ENCODE data around the gene MPRIP.

The MPRIP gene

DNA sequence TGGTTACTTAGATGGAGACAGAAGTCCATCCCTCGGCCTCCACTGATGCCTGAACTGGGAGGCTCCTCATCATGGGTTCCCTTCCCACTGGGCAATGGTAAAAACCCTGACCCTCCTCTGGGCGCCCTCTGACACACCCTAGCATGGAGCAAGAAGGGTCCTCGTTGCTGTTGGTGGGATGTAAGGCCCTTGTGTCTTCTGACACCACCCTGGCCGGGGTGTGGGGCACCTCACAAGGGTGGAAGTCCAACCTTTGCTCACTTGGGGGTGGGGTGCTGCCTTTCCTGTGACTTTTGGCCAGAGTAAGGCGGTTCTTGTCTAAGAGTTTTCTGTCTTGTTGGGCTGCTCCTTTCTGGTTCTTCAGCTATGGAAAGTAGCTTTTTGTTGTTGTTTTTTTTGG lies 28.7 kb downstream of the MPRIP start:
- DNase-seq (ENCODE audit: low read depth in 2 of 2) = no peak

DNA sequence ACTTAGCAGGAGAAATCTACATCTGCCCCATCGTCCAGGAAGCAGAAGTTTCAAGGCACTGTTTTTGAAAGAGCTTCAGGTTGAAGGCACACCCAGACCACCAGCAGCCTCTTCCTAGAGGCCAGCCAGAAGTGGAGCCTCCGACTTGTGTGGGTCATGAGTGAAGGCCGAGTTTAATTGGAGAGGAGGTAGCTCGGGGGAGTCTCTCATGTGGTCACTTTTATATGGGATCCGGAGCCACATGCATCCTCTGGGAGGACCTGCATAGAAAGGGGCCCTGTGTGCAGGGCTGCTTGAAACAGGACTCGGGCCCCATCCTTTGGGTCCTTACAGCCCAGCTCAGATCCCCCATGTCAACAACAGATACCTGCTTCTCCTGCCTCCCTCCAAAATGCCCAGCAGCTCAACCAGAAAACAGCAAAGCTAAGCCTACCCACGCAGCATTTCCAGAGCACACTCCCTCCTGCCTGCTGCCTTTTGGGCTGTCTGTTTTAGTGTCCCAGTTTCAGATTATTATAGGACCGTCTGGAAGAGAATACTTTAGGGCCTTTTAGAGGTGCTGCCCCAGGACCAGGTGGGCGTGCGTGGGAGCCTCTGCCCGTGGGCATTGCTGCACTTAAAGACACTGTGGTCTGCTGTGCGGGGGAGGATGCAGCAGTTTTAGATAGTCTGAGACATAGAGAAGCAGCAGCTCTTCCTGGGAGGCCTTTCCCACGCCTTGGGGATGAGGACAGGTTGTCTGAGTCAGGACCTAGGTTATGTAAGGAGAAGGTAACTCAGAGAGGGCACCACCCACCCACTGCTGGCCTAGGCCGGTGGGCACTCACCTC lies 29.5 kb downstream of the MPRIP start:
- DNase-seq (ENCODE audit: low read depth in 2 of 2) = no peak

DNA sequence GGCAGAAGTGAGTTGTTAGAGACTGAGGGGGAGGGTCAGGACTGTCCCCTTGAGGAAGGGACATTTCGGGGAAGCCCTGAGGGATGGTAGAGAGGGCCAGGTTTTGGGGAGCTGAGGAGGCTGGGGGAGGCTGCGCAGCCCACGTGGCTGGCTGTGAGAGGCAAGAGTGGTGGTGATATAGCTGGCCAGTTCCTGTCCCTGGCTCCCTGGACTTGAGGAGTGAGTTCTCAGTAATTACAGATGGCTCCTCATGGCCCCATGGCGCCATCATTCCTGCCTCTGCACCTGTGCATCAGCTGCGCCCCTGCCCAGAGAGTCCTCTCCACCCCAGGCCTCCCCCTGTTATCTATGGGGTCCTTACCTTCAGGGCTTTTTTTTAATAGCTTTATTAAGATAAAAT lies 30.3 kb downstream of the MPRIP start:
- DNase-seq (ENCODE audit: low read depth in 2 of 2) = no peak

DNA sequence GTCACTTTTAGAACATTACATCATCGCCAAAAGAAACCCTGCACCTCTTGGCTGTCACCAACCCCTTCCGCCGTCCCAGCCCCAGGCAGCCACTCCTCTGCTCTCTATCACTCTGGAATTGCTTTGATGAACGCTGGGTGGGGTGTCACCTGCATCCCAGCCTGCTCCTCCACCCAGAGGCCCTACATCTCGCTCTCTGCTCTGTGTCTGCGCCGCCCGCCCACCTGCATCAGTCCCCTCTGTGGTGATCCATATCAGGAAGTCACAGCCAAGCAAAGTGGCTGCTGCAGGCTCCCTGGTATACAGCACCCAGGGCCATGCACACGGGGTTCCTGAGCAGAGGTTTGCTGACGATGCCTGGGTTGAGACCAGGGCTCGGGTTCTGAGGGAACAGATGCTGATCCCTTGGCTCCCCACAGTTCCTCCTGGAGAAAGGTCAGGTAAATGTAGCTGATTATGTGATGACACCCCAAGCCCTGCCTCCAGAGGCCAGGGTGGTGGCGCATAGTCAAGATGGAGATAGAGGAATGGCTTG lies 30.8 kb downstream of the MPRIP start:
- no peak for DNase-seq (ENCODE audit: low read depth in 2 of 2)

DNA sequence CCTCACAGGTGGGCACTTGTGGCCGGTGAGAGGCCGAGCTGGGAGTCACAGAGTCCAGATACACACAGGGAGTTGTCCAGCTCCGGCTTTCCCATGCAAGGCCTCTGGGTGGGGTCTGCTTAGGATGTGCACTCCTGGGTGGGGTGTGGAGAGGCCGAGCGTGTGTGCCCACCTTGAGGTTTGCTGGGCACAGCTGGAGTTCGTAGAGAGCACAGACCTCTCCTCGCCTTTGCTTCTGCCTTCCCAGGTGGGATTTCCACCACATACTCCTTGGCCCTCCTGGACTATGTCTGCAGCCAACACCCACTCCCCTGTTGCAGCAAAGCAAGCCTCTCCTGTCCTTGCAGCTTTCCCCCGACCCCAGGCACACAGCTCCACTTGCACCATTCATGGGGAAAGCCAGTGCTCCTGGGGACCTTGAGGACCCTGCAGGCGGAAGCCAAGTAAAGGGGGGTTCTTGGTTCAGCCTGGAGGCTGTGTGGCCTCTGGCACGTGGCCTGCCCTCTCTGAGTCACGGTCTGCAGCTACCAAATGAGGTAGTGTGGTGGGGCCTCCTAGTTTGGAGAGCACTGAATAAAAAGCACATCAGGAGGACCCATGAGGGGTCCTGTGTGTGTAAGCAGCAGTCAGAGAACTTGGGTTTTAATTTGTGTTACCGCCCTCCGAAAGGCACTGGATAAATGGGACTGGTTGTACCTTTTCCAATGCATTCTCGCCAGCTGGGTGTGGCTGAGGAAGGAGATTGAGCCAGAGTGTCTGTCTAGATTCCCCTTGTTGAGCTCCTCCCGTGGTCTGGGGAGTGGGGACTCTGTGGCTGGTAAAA lies 31.5 kb downstream of the MPRIP start:
- no peak for DNase-seq (ENCODE audit: low read depth in 2 of 2)

DNA sequence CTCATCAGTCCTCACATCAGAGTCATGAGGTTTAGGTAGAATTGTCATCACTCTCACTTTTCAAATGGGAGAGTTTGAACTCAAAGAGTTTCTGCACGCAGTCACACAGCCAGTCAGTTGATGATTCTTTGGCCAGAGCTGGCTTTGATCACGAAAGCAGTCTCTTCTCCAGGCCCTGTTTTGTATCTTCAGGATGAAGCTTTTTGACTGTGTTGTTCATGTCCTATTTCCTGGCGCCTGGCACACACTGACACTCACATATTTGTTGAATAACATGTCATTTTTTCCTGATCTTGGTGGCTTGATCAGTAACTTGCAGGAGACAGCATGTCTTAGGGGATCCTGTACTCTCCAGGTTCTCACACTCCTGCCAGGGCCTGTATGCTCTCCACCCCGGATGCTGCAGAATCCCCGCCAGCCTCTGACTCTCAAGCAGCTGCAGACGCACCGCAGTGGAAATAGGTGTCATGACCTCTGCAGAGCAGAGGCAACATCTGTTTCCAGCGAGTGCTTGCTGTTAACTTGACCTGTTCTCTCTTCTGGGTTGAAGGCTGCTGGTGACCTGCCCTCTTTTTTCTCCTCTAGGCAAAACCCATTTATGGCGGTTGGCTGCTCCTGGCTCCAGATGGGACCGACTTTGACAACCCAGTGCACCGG lies 33.0 kb downstream of the MPRIP start:
- DNase-seq (ENCODE audit: low read depth in 2 of 2) = no peak

DNA sequence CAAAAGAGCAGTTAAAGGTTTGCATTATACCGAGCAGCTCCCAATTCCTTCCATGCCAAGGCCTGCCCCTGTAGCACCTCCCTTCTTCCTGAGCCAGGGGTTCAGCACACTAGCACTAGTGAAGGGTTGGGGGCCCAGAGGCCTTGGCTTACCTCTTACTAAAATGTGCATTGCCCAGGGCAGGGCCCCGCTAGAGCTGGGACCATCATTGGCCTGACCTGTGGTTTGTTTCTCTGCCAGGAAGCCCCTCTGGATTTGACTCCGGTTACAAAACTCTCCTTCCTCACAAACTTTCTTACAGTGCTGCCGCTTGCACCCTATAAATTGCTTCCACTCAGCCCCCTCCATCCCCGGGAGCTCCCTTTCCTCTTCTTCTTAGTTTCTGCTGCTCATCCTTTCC lies 33.8 kb downstream of the MPRIP start:
- DNase-seq (ENCODE audit: low read depth in 2 of 2) = no peak

DNA sequence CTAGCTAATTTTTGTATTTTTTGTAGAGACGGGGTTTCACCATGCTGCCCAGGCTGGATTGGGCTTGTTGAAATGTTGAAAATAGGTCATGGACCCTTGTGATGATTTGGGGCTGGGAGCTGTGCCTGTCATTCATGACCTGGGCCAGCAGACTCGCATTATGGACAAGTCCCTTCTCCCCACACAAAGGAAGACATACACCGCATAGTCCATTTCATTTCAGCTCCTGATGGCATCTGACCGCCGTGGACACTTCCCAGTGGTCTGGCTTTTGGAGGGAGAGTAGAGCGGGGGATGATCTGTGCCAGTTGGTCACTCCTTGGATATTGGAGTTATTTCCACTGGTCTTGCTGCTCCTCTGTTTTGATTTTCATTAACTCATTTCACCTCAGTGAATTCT lies 34.8 kb downstream of the MPRIP start:
- DNase-seq (ENCODE audit: low read depth in 2 of 2) = no peak

DNA sequence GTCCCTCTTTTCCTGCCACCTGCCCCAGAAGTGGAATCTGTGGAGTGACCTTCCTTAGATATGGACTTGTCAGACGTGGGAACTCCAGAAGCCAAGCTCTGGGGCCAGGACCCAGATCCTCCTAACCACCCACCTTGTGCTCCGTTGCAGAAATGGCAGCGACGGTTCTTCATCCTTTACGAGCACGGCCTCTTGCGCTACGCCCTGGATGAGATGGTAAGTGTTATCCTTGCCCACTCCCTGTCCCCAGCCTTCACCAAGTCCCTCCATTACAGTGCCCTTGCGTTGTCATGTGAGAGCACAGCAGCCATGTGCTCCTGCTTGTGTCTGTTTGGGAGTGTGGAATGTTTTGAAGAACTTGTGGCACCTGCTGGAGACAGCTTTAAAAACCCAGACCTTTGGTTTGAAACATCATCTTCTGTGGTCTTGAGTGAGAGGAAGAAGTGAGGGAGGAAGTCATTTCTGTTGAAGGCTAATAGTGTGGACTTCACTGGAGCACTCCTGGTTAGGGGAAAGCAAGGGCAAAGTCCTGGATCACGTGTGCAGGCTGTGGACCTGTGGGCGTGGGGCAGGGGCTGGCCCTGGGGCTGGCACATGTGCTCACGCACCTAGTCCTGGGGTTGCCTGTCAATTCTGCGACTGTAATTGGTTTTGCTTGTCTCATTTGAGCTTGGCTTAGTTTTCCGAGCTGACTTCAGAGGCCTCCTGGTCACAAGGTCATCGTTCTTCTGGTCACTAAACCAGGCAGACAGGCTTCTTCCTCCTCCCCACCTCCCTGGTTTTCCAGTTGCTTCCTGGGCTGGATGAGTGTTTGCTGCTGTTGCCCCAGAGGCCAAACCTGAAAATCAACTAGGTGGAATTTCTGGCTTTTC lies 35.8 kb downstream of the MPRIP start:
- no peak for DNase-seq (ENCODE audit: low read depth in 2 of 2)

DNA sequence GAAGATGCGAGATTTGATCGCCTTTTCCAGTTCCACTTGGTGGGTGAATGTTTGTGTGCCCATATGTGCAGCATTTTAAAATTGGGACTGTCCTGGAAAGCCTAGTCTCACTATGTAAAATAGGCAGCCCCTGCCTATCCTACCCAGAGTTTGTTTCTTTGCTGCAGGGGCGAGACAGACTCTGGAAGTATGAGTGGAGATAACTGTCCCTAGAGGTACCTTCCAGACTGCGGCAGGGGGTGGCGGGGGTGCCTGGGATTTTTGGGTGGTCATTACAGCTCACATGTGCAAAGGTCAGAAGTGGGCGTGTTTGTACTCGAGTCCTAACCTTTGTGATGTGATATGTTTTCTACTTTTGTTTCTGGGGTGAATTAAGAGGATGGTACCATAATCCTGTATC lies 36.6 kb downstream of the MPRIP start:
- DNase-seq (ENCODE audit: low read depth in 2 of 2) = no peak

DNA sequence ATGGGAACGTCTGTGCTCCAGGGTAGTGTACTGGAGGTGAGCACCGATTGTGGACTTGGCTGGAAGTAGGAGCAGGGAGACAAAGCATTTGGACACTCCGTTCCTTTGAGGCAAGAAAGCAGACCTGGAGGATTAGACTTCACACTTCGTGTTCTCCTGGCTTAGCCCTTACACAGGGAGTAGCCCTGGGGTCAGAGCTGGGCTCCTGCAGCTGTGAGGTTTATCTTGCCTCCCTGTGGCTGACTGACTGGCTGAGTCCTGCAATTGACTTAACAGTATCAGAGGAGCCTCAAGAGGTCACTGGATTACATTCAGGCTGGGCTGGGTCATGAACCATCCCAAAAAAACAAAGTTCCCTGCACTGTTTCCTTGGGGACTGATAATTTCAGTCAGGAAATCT lies 37.1 kb downstream of the MPRIP start:
- no peak for DNase-seq (ENCODE audit: low read depth in 2 of 2)

DNA sequence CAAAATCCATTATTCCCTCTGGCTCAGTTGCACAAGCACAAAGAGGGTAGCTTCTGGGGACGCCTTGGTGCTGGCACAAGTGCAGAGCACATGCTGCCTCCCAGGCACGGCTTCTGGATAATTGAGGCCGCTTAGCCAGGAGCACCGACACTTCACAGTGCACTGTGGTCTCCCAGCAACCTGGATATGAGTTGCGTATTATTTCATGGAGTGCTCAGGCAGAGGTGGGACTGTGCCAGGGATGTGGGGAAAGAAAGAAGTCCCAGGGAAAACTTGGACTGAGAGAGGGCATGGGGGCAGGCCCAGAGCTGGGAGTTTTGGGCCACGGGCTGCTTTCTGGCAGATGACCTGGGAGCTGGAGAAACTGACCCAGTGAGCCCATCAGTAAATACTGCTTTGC lies 37.5 kb downstream of the MPRIP start:
- no peak for DNase-seq (ENCODE audit: low read depth in 2 of 2)

DNA sequence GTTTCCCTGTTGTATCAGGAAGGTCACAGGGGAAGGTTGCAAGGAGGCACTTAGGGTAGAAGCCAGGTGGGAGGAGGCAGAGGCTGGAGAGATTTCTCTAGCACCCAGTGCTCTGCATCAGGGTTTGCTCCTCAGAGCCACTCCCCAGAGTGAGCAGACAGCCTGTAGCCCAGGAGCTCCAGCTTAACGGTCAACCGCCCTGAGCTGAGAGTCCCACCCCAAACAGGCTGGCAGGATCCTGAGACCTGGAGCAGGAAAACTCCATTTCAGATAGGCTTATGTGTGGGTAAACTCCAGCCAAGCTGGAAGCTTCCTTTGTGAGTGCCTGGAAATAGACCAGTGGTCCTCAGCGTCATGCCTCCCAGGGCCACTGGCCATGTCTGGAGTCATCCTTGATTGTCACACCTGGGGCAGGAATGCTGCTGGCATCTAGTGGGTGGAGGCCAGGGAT lies 37.9 kb downstream of the MPRIP start:
- no peak for DNase-seq (ENCODE audit: low read depth in 2 of 2)

DNA sequence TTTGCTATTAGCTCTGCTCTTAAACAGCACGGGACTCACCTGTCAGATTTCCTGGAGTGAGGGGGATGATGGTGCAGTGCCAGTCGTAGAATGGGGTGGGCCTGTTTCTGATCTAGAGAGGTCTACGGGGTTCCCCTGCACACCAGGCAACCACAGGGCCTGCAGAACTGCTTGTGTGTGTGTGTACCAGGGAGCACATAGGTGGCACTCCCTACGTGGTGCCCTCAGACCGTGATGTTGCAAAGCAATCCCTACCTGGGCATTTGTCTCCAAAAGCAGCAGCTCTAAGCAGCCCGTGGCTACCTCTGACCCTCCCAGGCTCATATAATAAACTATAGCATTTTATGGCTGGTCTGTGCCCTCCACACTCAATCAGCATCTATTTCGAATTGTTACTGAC lies 38.5 kb downstream of the MPRIP start:
- no peak for DNase-seq (ENCODE audit: low read depth in 2 of 2)

DNA sequence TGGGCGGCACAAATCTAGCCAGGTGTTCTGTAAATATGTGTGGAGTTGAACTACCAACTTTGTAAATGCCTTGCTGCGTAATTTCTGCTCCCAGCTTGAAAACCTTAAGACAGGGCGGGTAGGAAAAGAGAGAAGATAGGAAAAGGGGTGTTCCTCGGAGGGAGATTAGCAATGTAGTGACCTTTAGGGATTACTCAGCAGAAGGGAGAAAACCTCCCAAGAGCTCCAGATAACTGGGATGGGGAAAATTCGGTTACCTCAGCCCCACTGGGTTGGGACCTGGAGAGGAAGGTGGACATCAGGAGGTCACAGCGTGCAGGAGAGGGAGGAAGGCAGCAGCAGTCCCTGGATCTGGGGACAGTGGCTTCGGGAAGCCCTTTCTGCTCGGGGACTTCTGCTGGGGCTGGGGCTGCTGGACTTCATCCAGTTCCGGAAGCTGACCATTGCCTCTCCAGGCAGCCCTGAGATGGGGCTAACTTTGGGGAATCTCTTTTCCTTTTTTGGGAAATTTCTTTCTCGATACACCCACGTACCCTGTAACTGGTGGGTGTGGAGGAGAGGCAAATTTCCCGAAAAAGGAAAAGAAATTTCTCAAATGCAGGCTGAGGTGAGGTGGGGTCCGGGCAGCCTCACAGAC lies 39.2 kb downstream of the MPRIP start:
- DNase-seq (ENCODE audit: low read depth in 2 of 2) = no peak

DNA sequence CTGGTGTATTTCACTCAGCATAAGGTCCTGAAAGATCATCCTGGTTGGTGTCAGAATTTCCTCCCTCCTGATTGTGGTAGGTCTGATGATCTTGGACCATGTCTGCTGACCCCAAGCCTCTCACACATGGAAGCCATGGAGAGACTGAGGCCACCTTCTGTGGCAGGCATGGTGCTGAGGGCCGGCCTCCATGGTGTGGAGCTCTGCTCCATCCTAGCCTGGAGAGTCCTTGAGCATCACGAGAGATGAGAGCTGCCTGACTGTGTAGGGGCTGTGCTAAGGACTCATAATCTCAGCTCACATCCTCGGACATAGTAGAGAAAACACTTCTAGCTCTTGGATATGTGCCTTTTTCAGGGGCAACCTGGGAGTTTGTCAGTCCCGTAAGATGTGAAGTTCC lies 40.6 kb downstream of the MPRIP start:
- DNase-seq (ENCODE audit: low read depth in 2 of 2) = no peak

DNA sequence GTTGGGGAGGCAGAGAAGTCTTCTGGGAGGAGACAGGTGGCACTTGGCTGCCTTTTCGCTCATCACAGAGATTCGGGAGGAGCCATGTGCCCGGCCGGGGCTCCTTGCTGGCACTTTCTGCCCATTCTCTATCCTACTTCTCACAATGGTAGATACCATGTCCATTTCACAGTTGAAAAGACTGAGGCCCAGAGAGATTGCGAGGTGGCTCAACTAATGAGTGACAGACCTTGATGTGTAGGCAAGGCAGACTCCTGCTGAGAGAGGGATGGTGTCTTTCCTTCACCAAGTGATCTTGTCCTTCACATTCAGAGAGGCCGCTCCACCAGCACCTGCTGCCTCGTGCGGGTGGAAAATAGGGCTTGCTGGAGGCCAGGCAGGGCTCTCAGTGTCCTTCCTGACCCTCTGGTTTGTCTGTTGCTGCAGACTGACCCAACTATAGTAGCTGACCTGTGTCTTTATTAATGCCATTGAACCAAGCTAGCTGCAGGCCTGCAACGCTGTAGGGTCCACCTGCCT lies 42.1 kb downstream of the MPRIP start:
- DNase-seq (ENCODE audit: low read depth in 2 of 2) = no peak

DNA sequence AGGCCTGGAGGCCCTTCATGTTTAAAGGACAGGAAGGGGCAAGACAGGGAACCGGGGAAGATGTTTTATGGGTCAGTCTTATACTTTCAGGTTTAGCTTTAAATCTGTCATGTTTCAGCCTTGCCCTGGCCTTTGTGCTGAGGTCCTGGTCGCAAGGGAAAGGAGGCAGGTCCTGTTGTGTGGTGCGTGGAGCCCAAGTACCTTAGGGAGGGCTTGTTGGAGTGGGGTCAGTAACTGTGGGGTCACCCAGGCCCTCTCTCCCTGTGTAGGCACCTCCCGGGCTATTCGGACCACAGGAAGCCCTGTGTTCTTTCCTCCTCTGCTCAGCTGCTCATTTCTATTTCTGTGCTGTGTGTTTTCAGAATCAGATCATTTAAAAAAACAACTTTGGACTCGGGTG lies 42.7 kb downstream of the MPRIP start:
- DNase-seq (ENCODE audit: low read depth in 2 of 2) = no peak

DNA sequence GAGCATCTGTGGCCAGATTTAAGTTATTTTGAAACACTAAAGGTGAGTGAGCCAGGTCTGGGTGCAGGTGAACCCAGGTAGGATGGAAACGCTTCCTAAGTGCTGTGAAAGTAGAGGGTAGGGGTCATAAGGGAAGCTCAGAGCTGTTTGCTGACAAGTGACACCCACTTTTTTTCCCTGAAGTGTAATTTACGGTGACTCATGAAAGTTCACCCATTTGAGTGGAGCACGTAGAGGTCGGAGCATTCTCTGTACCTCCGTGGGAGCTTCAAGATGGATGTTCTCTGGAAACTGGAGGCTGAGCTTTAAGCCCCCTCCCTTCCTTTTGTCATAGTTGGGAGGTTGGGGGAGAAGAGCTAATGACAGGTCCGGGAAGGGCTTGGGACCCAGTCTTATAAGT lies 44.3 kb downstream of the MPRIP start:
- no peak for DNase-seq (ENCODE audit: low read depth in 2 of 2)

DNA sequence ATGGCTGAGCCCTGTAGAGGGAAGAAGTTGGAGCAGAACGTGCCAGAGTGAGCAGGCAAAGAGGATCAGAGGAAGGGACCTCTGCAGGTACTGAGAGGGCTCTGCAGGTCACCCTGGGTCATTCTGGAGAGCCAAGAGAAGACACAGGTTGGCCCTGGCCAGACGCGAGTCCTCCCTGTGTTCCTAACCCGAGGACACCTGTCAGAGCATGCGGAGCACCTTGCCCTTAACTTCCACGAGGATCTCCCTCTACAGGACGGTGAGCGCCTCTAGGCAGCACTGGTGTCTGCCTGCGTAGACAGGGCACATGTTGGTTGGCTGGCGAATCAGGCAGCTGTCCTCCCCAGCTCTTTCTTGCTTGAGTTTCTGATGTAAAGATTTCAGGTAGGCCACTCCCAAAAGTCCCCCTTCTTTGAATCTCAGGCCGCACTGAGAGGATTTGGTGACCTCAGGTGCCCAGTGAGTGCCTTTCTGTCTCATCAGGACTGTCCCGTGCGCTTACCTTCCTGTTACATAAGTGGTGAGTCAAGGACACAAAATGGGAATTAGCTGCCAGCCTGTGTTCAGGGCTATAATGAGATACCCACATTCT lies 45.3 kb downstream of the MPRIP start:
- no peak for DNase-seq (ENCODE audit: low read depth in 2 of 2)
